ENCODE data around the gene NOD1. TPM values are rescaled to one million over a fixed set of nuclear protein-coding genes. Genes with fewer than 3 reads are reported as not detected.

NOD1 gene
- total and polyA plus RNA-seq, 2 of the 13 experiments (the other 11 are each of a cell fraction or from before 2014, with no cell fraction given), result 1.7 to 2.9 TPM

GRCh38 chr7:30465046-30465810 lies 13.4 kb downstream of the NOD1 start:
- Histone ChIP-seq H3K4me2 (ENCODE audit: low read depth, low read length) (no peak overlapping the region), H3K79me2 (ENCODE audit: insufficient read depth, low read length) (no peaks in the 10 kb centered on the region), H3K9me3 (ENCODE audit: low read length) (no peaks in the 10 kb centered on the region), H3K4me3 (replicated peaks in 1 of 3; ENCODE audit: insufficient read depth in 1 of 3, low read depth in 2 of 3, low read length in 3 of 3) (no peak overlapping the region), H3K4me1 (ENCODE audit: insufficient read depth, low read length) (peaks cover 24% of the 10 kb centered on the region), H3K27me3 (ENCODE audit: control insufficient read depth in 1 of 2, insufficient read depth in 2 of 2, low read length in 2 of 2) (no peaks in the 10 kb centered on the region), H3K36me3 (replicated peaks in 1 of 2; ENCODE audit: control insufficient read depth in 1 of 2, insufficient read depth in 2 of 2, low read length in 2 of 2) (no peaks in the 10 kb centered on the region), H2AFZ (ENCODE audit: low read length) (no peak overlapping the region), H3K9ac (ENCODE audit: insufficient read depth, low read depth, low read length) (no peak overlapping the region), H4K20me1 (ENCODE audit: insufficient read depth, low read length) (no peaks in the 10 kb centered on the region), H3K27ac (ENCODE audit: extremely low read length, insufficient read depth, low read length) (no peak overlapping the region)
- intact Hi-C loops (cut with micrococcal nuclease; ENCODE audit: unreplicated experiment) (no loop called here), in situ Hi-C loops (cut with HindIII; ENCODE audit: extremely low pct_ligation_motif_present, low pct_unique_long_range_greater_than_20kb) (no loop called here)
- DNase-seq (ENCODE audit: low spot score) (no peak), FAIRE-seq (no peak), ATAC-seq (no peak)
- TF ChIP-seq ZFP36 (IDR thresholded peaks at IDR 0.05; ENCODE audit: borderline replicate concordance, low read depth, low read length, partially characterized antibody) (no peak), MED8 (CRISPR knock-in tag; IDR thresholded peaks at IDR 0.05; ENCODE audit: insufficient replicate concordance) (no peak), GPN1 (CRISPR knock-in tag; IDR thresholded peaks at IDR 0.05; ENCODE audit: borderline replicate concordance) (no peak), HNF4A (CRISPR knock-in tag; IDR thresholded peaks at IDR 0.05) (no peak), TOPORS (CRISPR knock-in tag; IDR thresholded peaks at IDR 0.05) (no peak), ELF4 (CRISPR knock-in tag; IDR thresholded peaks at IDR 0.05; ENCODE audit: borderline replicate concordance) (no peak)
- no TSS peak for BruUV-seq (replicated peaks)
- WGBS (ENCODE audit: low lambda C conversion rate), result 90% methylated on average over 5 of the region's 5 CpGs
- ChIA-PET CTCF (ENCODE audit: low intra/inter-chr PET ratio, low total read pairs) (no interaction called here), POLR2A (no interaction called here)

- no peak for DNase-seq (ENCODE audit: low spot score)
- no peak overlapping the region for H3K4me3 ChIP-seq (replicated peaks in 1 of 3; ENCODE audit: insufficient read depth in 1 of 3, low read depth in 2 of 3, low read length in 3 of 3)
- in situ Hi-C loops (cut with HindIII; ENCODE audit: extremely low pct_ligation_motif_present, low pct_unique_long_range_greater_than_20kb) (no loop called here), intact Hi-C loops (cut with micrococcal nuclease; ENCODE audit: unreplicated experiment) (no loop called here)
- 80% methylated on average over 4 of the region's 5 CpGs for WGBS (ENCODE audit: low lambda C conversion rate)
- no peak overlapping the region for H3K27ac ChIP-seq (ENCODE audit: extremely low read length, insufficient read depth, low read length)
- H3K9ac ChIP-seq (ENCODE audit: insufficient read depth, low read depth, low read length), result no peak overlapping the region
- H4K20me1 ChIP-seq (ENCODE audit: insufficient read depth, low read length), result no peaks in the 10 kb centered on the region
- no peaks in the 10 kb centered on the region for H3K36me3 ChIP-seq (replicated peaks in 1 of 2; ENCODE audit: control insufficient read depth in 1 of 2, insufficient read depth in 2 of 2, low read length in 2 of 2)
- no peaks in the 10 kb centered on the region for H3K27me3 ChIP-seq (ENCODE audit: control insufficient read depth in 1 of 2, insufficient read depth in 2 of 2, low read length in 2 of 2)
- POLR2A ChIA-PET, result no interaction called here
- no peak overlapping the region for H3K4me2 ChIP-seq (ENCODE audit: low read depth, low read length)
- no peak overlapping the region for H2AFZ ChIP-seq (ENCODE audit: low read length)
- no peak for ATAC-seq
- CTCF ChIA-PET (ENCODE audit: low intra/inter-chr PET ratio, low total read pairs), result no interaction called here
- H3K9me3 ChIP-seq (ENCODE audit: low read length), result no peaks in the 10 kb centered on the region
- no peaks in the 10 kb centered on the region for H3K79me2 ChIP-seq (ENCODE audit: insufficient read depth, low read length)
- no peak for FAIRE-seq
- peaks cover 24% of the 10 kb centered on the region for H3K4me1 ChIP-seq (ENCODE audit: insufficient read depth, low read length)
- no TSS peak for BruUV-seq (replicated peaks)
- TF ChIP-seq GPBP1L1 (CRISPR knock-in tag; IDR thresholded peaks at IDR 0.05), result no peak
- TF ChIP-seq SALL2 (CRISPR knock-in tag; IDR thresholded peaks at IDR 0.05), result no peak
- TF ChIP-seq ZHX2 (IDR thresholded peaks at IDR 0.05; ENCODE audit: low read depth), result no peak
- TF ChIP-seq ZHX2 (CRISPR knock-in tag; IDR thresholded peaks at IDR 0.05; ENCODE audit: borderline replicate concordance), result no peak
- TF ChIP-seq ZNF432 (CRISPR knock-in tag; IDR thresholded peaks at IDR 0.05; ENCODE audit: borderline replicate concordance), result no peak
Observed at GRCh38 chr7:30464231-30464671, 14.3 kb downstream of the NOD1 start.

All from HepG2 (cell line).